B cell (primary cell): ENCODE results near the gene NIPAL4. TPM values are rescaled to one million over a fixed set of nuclear protein-coding genes. Genes with fewer than 3 reads are reported as not detected.

Experiments used
- ATAC-seq: fragments of 200-7000 bp; cut with Tn5 transposase; one replicate; pipeline ENCODE4 v1.10.0; 2021; ENCODE audit warnings: low read depth, mild to moderate bottlenecking, moderate number of reproducible peaks, moderate library complexity
- CTCF ChIA-PET: fragments of 350-600 bp; sonication (Branson Sonifier 250); formaldehyde crosslinking; loops from one replicate; lab custom pipeline; 2021; ENCODE audit warnings: antibody characterized with exemption, inconsistent platforms; lab: Charles Lee
- POLR2A ChIA-PET: fragments of 350-600 bp; sonication (Branson Sonifier 250); formaldehyde crosslinking; loops from one replicate; lab custom pipeline; 2021; ENCODE audit warnings: antibody characterized with exemption; lab: Charles Lee
- DNase-seq: peaks from one replicate; pipeline ENCODE4 v3.0.0; 2013
- H2AFZ ChIP-seq: 2 replicates; pipeline ENCODE4 v1.6.1; 2012; ENCODE audit warnings: mild to moderate bottlenecking, low read depth, low read length; ENCODE audit not compliant: insufficient read depth, poor library complexity, severe bottlenecking
- H3K27ac ChIP-seq, 2 donors: 1 replicate in 1 of 2; 2 replicates in 1 of 2; pipeline ENCODE4 v1.5.1; 2012 to 2013; ENCODE audit warnings: low read length in 2 of 2, mild to moderate bottlenecking in 2 of 2, moderate library complexity in 1 of 2
- H3K27me3 ChIP-seq, 4 experiments: fragments of 200-600 bp in 1 of 4; sonication (generic) in 1 of 4; replicated peaks in 1 of 4; 1 replicate in 2 of 4; 2 replicates in 2 of 4; pipeline versions ENCODE4 v1.6.1 to v1.7.0; 2013 to 2016; ENCODE audit warnings: low read length in 3 of 4, mild to moderate bottlenecking in 2 of 4, mixed read lengths in 1 of 4, moderate library complexity in 1 of 4; ENCODE audit not compliant: insufficient read depth in 4 of 4, control insufficient read depth in 3 of 4; ENCODE audit errors: control extremely low read depth in 1 of 4
- H3K36me3 ChIP-seq, 2 experiments: replicated peaks in 1 of 2; 1 replicate in 1 of 2; 2 replicates in 1 of 2; pipeline versions ENCODE4 v1.6.1 to v1.7.1; 2013; ENCODE audit warnings: low read length in 1 of 2; ENCODE audit not compliant: insufficient read depth in 2 of 2, control insufficient read depth in 1 of 2; ENCODE audit errors: control extremely low read depth in 1 of 2, extremely low read depth in 1 of 2
- H3K4me1 ChIP-seq, 2 donors: fragments of 200-600 bp in 1 of 2; sonication (generic) in 1 of 2; 1 replicate in 1 of 2; 2 replicates in 1 of 2; pipeline versions ENCODE4 v1.5.1 to v1.6.1; 2013 to 2017; ENCODE audit warnings: low read length in 2 of 2; ENCODE audit not compliant: control insufficient read depth in 2 of 2, insufficient read depth in 2 of 2
- H3K4me2 ChIP-seq: replicated peaks from 2 replicates; pipeline ENCODE3; 2012; ENCODE audit warnings: mild to moderate bottlenecking, low read depth, low read length; ENCODE audit not compliant: poor library complexity, severe bottlenecking
- H3K4me3 ChIP-seq, 5 experiments: fragments of 200-600 bp in 1 of 5; sonication (generic) in 1 of 5; 1 replicate in 3 of 5; 2 replicates in 2 of 5; pipeline versions ENCODE4 v1.5.1 to v1.7.0; 2011 to 2016; ENCODE audit warnings: low read length in 4 of 5, mild to moderate bottlenecking in 4 of 5, low read depth in 2 of 5, control low read depth in 1 of 5, moderate library complexity in 1 of 5; ENCODE audit not compliant: insufficient read depth in 1 of 5; ENCODE audit errors: control extremely low read depth in 1 of 5, extremely low read depth in 1 of 5
- H3K79me2 ChIP-seq: fragments of 200-600 bp; sonication (generic); one replicate; pipeline ENCODE4 v1.6.0; 2016; ENCODE audit warnings: low read length; ENCODE audit not compliant: control insufficient read depth, insufficient read depth
- H3K9ac ChIP-seq: fragments of 200-600 bp; sonication (generic); 2 replicates; pipeline ENCODE4 v1.6.1; 2017; ENCODE audit warnings: mild to moderate bottlenecking, low read length, moderate library complexity
- H3K9me3 ChIP-seq, 3 donors: one replicate each; pipeline versions ENCODE4 v1.6.1 to v1.7.1; 2013; ENCODE audit warnings: low read length in 2 of 3; ENCODE audit not compliant: control insufficient read depth in 2 of 3, insufficient read depth in 1 of 3; ENCODE audit errors: control extremely low read depth in 1 of 3
- H4K20me1 ChIP-seq: 2 replicates; pipeline ENCODE4 v1.6.0; 2012; ENCODE audit warnings: mild to moderate bottlenecking, low read length; ENCODE audit not compliant: insufficient read depth, control insufficient read depth, poor library complexity, severe bottlenecking
- H3K27ac Mint-ChIP-seq: one replicate; pipeline ENCODE4 v1.8.0; 2021; ENCODE audit warnings: mixed read lengths
- H3K27me3 Mint-ChIP-seq: one replicate; pipeline ENCODE4 v1.8.0; 2021; ENCODE audit warnings: mixed read lengths
- H3K4me1 Mint-ChIP-seq: one replicate; pipeline ENCODE4 v1.8.0; 2021; ENCODE audit warnings: mixed read lengths
- H3K4me3 Mint-ChIP-seq: one replicate; pipeline ENCODE4 v1.8.0; 2021; ENCODE audit warnings: mixed read lengths
- H3K9me3 Mint-ChIP-seq: one replicate; pipeline ENCODE4 v1.8.0; 2022; ENCODE audit warnings: mixed read lengths; ENCODE audit not compliant: insufficient read depth
- CTCF ChIP-seq: fragments of 200-600 bp; IDR thresholded peaks from one replicate; pipeline ENCODE4 v1.8.0; 2022; ENCODE audit warnings: antibody characterized with exemption, mild to moderate bottlenecking
- EZH2 ChIP-seq: IDR thresholded peaks from 2 replicates; pipeline ENCODE4 v1.6.1; 2012; ENCODE audit warnings: borderline replicate concordance, low read depth, mild to moderate bottlenecking, moderate library complexity, low read length; ENCODE audit not compliant: insufficient read depth, poor library complexity, severe bottlenecking
- WGBS: methylation state at CpG from one replicate; pipeline ENCODE4 v1.1.5; 2013; ENCODE audit warnings: missing lambda C conversion rate; ENCODE audit not compliant: insufficient coverage; 5-methylcytosine and 5-hydroxymethylcytosine counted together
- intact Hi-C: fragments of 100-400 bp; cut with micrococcal nuclease; formaldehyde crosslinking; loops from one replicate; pipeline ENCODE4 v1.10.0; 2022
- polyA plus RNA-seq: library from polyadenylated mRNA; depleted of rRNA; stranded (reverse); fragments of >200 nt; gene quantifications from 2 replicates; pipeline ENCODE4 v1.2.3, GENCODE V29; 2012
- total RNA-seq, 2 donors: library from RNA; stranded (reverse); fragments of 120-200 nt in 1 of 2; gene quantifications; 1 replicate in 1 of 2; 2 replicates in 1 of 2; pipeline versions ENCODE4 v1.2.3 to v1.2.4, GENCODE V29; 2013 to 2022

Gene NIPAL4
- total and polyA plus RNA-seq, 2 donors (not counting 1 experiment from before 2014, with no cell fraction given): 4.6 to 6.4 TPM

- H3K27ac Mint-ChIP-seq: no peak overlapping the region
- intact Hi-C loops: no loop called here
- no peaks in the 10 kb centered on the region for H3K9me3 Mint-ChIP-seq
These were observed 10.8 kb upstream of the NIPAL4 start for GRCh38 chr5:157449011-157449723.

More at GRCh38 chr5:157449011-157449723, 10.8 kb upstream of the NIPAL4 start:
- H3K9me3 ChIP-seq: no peaks in the 10 kb centered on the region
- TF ChIP-seq CTCF (no peak), EZH2 (no peak)
- no peak overlapping the region for H3K4me2 ChIP-seq
- H3K4me3 Mint-ChIP-seq: no peak overlapping the region
- H3K27ac ChIP-seq: no peak overlapping the region
- no peak for DNase-seq
- no peaks in the 10 kb centered on the region for H3K36me3 ChIP-seq
- no peaks in the 10 kb centered on the region for H4K20me1 ChIP-seq
- 80% methylated on average over 3 of the region's 6 CpGs for WGBS
- peaks cover 6% of the 10 kb centered on the region for H3K4me1 Mint-ChIP-seq
- H3K9ac ChIP-seq: no peak overlapping the region
- peaks cover 0 to 9% of the 10 kb centered on the region in 2 donors for H3K4me1 ChIP-seq
- H3K27me3 Mint-ChIP-seq: no peaks in the 10 kb centered on the region
- H3K27me3 ChIP-seq: no peaks in the 10 kb centered on the region
- CTCF ChIA-PET: interaction anchor here (0.7 to 2.9 kb wide), 6 partner anchors 16 to 294 kb away, joined by 3 to 11 read pairs (median 5); partner anchors contain the start of gene LSM11
- POLR2A ChIA-PET: interaction anchor here (1.9 kb wide), 1 partner anchor 10 kb away, joined by 5 read pairs; the partner anchor contains the start of gene NIPAL4
- H2AFZ ChIP-seq: no peak overlapping the region
- no peaks in the 10 kb centered on the region for H3K79me2 ChIP-seq
- no peak overlapping the region for H3K4me3 ChIP-seq
- ATAC-seq: no peak
